KMS-11 (cell line): ENCODE measurements around the gene CCDC73.

Experiments
- H2AFZ ChIP-seq: fragments of 200-600 bp; sonication (generic); 2 replicates; pipeline ENCODE4 v1.6.1; 2016; ENCODE audit warnings: antibody characterized with exemption, mixed run types, low read depth
- H3K27ac ChIP-seq: fragments of 200-600 bp; sonication (generic); 2 replicates; pipeline ENCODE4 v1.6.1; 2016; ENCODE audit warnings: mild to moderate bottlenecking, mixed run types
- H3K27me3 ChIP-seq: fragments of 200-600 bp; sonication (generic); 2 replicates; pipeline ENCODE4 v1.6.1; 2017; ENCODE audit warnings: mild to moderate bottlenecking, low read depth, mixed run types, moderate library complexity; ENCODE audit not compliant: insufficient read depth
- H3K36me3 ChIP-seq: fragments of 200-600 bp; sonication (generic); 2 replicates; pipeline ENCODE4 v1.6.1; 2017; ENCODE audit warnings: mild to moderate bottlenecking, mixed run types; ENCODE audit not compliant: insufficient read depth
- H3K4me1 ChIP-seq: fragments of 200-600 bp; sonication (generic); 2 replicates; pipeline ENCODE4 v1.6.1; 2016; ENCODE audit warnings: mild to moderate bottlenecking, low read depth, mixed run types; ENCODE audit not compliant: poor library complexity, severe bottlenecking
- H3K4me2 ChIP-seq: fragments of 200-600 bp; sonication (generic); 2 replicates; pipeline ENCODE4 v1.7.0; 2016; ENCODE audit warnings: mild to moderate bottlenecking, mixed run types
- H3K4me3 ChIP-seq: fragments of 200-600 bp; sonication (generic); IDR thresholded peaks from 2 replicates; pipeline ENCODE4 v1.6.1; 2017; ENCODE audit warnings: low read depth, low read length, mixed read lengths; ENCODE audit not compliant: insufficient read depth
- H3K79me2 ChIP-seq: fragments of 200-600 bp; sonication (generic); 2 replicates; pipeline ENCODE4 v1.6.1; 2016; ENCODE audit warnings: low read depth, mixed run types; ENCODE audit not compliant: insufficient read depth
- H3K9ac ChIP-seq: fragments of 200-600 bp; sonication (generic); 2 replicates; pipeline ENCODE4 v1.6.1; 2016; ENCODE audit warnings: mild to moderate bottlenecking, mixed run types
- H4K20me1 ChIP-seq: fragments of 200-600 bp; sonication (generic); 2 replicates; pipeline ENCODE4 v1.6.1; 2016; ENCODE audit warnings: mild to moderate bottlenecking, mixed run types; ENCODE audit not compliant: insufficient read depth
- CTCF ChIP-seq: fragments of 200-600 bp; sonication (generic); conservative IDR thresholded peaks from 2 replicates; pipeline ENCODE4 v1.6.1; 2017; ENCODE audit warnings: low read depth, mild to moderate bottlenecking, antibody characterized with exemption, low read length, moderate library complexity, mixed read lengths

CCDC73 gene

GRCh38 chr11:32566517-32566916, 227.9 kb downstream of the CCDC73 start:
- no peak overlapping the region for H3K27ac ChIP-seq
- no peaks in the 10 kb centered on the region for H3K79me2 ChIP-seq
- no peak overlapping the region for H3K4me2 ChIP-seq
- H4K20me1 ChIP-seq = no peaks in the 10 kb centered on the region
- H3K9ac ChIP-seq = no peak overlapping the region
- TF ChIP-seq CTCF = no peak
- peaks cover 4% of the 10 kb centered on the region for H3K4me1 ChIP-seq
- H3K27me3 ChIP-seq = no peaks in the 10 kb centered on the region
- no peak overlapping the region for H3K4me3 ChIP-seq
- H3K36me3 ChIP-seq = no peaks in the 10 kb centered on the region
- no peak overlapping the region for H2AFZ ChIP-seq

- no peak overlapping the region for H3K27ac ChIP-seq
- H2AFZ ChIP-seq = no peak overlapping the region
- no peaks in the 10 kb centered on the region for H3K36me3 ChIP-seq
- H3K9ac ChIP-seq = no peak overlapping the region
- peaks cover 4% of the 10 kb centered on the region for H3K4me1 ChIP-seq
- H3K79me2 ChIP-seq = no peaks in the 10 kb centered on the region
- no peak overlapping the region for H3K4me3 ChIP-seq
- H4K20me1 ChIP-seq = no peaks in the 10 kb centered on the region
- no peaks in the 10 kb centered on the region for H3K27me3 ChIP-seq
- TF ChIP-seq CTCF = no peak
- H3K4me2 ChIP-seq = no peak overlapping the region
These were observed 230.9 kb downstream of the CCDC73 start for GRCh38 chr11:32563600-32563959.

- no peak overlapping the region for H2AFZ ChIP-seq
- H3K4me2 ChIP-seq = no peak overlapping the region
- no peak for TF ChIP-seq CTCF
These were observed 231.4 kb downstream of the CCDC73 start for GRCh38 chr11:32562839-32563599.

GRCh38 chr11:32561835-32562234, 232.6 kb downstream of the CCDC73 start:
- no peaks in the 10 kb centered on the region for H3K79me2 ChIP-seq
- TF ChIP-seq CTCF = no peak

More at GRCh38 chr11:32562839-32563599, 231.4 kb downstream of the CCDC73 start:
- Histone ChIP-seq H4K20me1 (no peaks in the 10 kb centered on the region), H3K9ac (no peak overlapping the region), H3K4me3 (no peak overlapping the region), H3K4me1 (peaks cover 4% of the 10 kb centered on the region), H3K36me3 (no peaks in the 10 kb centered on the region), H3K27me3 (no peaks in the 10 kb centered on the region), H3K27ac (no peak overlapping the region), H3K79me2 (no peaks in the 10 kb centered on the region)

More at GRCh38 chr11:32561835-32562234, 232.6 kb downstream of the CCDC73 start:
- H3K4me1 ChIP-seq = peaks cover 4% of the 10 kb centered on the region
- no peaks in the 10 kb centered on the region for H3K36me3 ChIP-seq
- no peak overlapping the region for H3K4me2 ChIP-seq
- no peak overlapping the region for H3K4me3 ChIP-seq
- H4K20me1 ChIP-seq = no peaks in the 10 kb centered on the region
- no peak overlapping the region for H3K27ac ChIP-seq
- no peak overlapping the region for H2AFZ ChIP-seq
- no peak overlapping the region for H3K9ac ChIP-seq
- no peaks in the 10 kb centered on the region for H3K27me3 ChIP-seq
